Osteoblast (primary cell): Measurements from ENCODE around the gene PTPN12. TPM values are rescaled to one million over a fixed set of nuclear protein-coding genes. Genes with fewer than 3 reads are reported as not detected.

Experiments
- DNase-seq: peaks from one replicate; pipeline ENCODE4 v3.0.0; 2011; ENCODE audit warnings: low spot score, mixed read lengths; ENCODE audit not compliant: insufficient read length; ENCODE audit errors: missing footprints
- H2AFZ ChIP-seq: 2 replicates; pipeline ENCODE4 v1.6.0; 2011; ENCODE audit warnings: mild to moderate bottlenecking, low read length
- H3K27ac ChIP-seq: 2 replicates; pipeline ENCODE4 v1.5.1; 2011; ENCODE audit warnings: mild to moderate bottlenecking, low read depth, low read length, moderate library complexity
- H3K27me3 ChIP-seq: 2 replicates; pipeline ENCODE4 v1.6.0; 2012; ENCODE audit warnings: mild to moderate bottlenecking, control low read depth, inconsistent platforms, low read length, moderate library complexity; ENCODE audit not compliant: insufficient read depth
- H3K36me3 ChIP-seq: 2 replicates; pipeline ENCODE4 v1.5.1; 2011; ENCODE audit warnings: mild to moderate bottlenecking, low read length, control low read depth, moderate library complexity; ENCODE audit not compliant: insufficient read depth
- H3K4me1 ChIP-seq: 2 replicates; pipeline ENCODE4 v1.5.1; 2011; ENCODE audit warnings: mild to moderate bottlenecking, low read length, control low read depth, moderate library complexity; ENCODE audit not compliant: insufficient read depth
- H3K4me2 ChIP-seq: 2 replicates; pipeline ENCODE4 v1.6.0; 2011; ENCODE audit warnings: mild to moderate bottlenecking, low read length; ENCODE audit not compliant: insufficient read depth
- H3K4me3 ChIP-seq: fragments of 200-600 bp; sonication (generic); 3 replicates; pipeline ENCODE4 v1.5.1; 2012; ENCODE audit warnings: mild to moderate bottlenecking, low read length, inconsistent platforms; ENCODE audit not compliant: insufficient read depth
- H3K79me2 ChIP-seq: 2 replicates; pipeline ENCODE4 v1.6.0; 2012; ENCODE audit warnings: mild to moderate bottlenecking, low read length, control low read depth, inconsistent platforms; ENCODE audit not compliant: insufficient read depth
- H3K9me3 ChIP-seq: 2 replicates; pipeline ENCODE4 v1.5.1; 2011; ENCODE audit warnings: low read depth, low read length, control low read depth
- H4K20me1 ChIP-seq: 2 replicates; pipeline ENCODE4 v1.6.0; 2012; ENCODE audit warnings: mild to moderate bottlenecking, low read length, control low read depth; ENCODE audit not compliant: insufficient read depth
- CTCF ChIP-seq: IDR thresholded peaks from 2 replicates; pipeline ENCODE4 v1.5.1; 2011; ENCODE audit warnings: mild to moderate bottlenecking, low read depth, low read length, moderate library complexity; ENCODE audit errors: extremely low read depth
- total RNA-seq: library from RNA; depleted of rRNA; stranded (reverse); fragments of >200 nt; gene quantifications from 2 replicates; pipeline ENCODE4 v1.2.3, GENCODE V29; 2012

PTPN12 gene
- total RNA-seq, 1 donor, result 80.7 TPM

GRCh38 chr7:77687747-77688144 is 150.7 kb downstream of the PTPN12 start:
- Histone ChIP-seq H2AFZ (no peak overlapping the region), H3K4me3 (no peak overlapping the region), H3K27ac (peak overlapping the region; percentile 60), H3K36me3 (peaks cover 4% of the 10 kb centered on the region), H3K4me1 (peaks cover 29% of the 10 kb centered on the region), H4K20me1 (peaks cover 5% of the 10 kb centered on the region), H3K79me2 (peaks cover 55% of the 10 kb centered on the region), H3K27me3 (no peaks in the 10 kb centered on the region), H3K9me3 (no peaks in the 10 kb centered on the region), H3K4me2 (peak overlapping the region; percentile 64)
- TF ChIP-seq CTCF, result no peak
- peak; percentile 10 for DNase-seq

Other genes with a start within 250 kb of the PTPN12 start
- gene GSAP, start 120.9 kb upstream of the PTPN12 start, total RNA-seq, result 10.6 and 13.0 TPM in 2 replicates
- 15.6 and 21.4 TPM in 2 replicates for gene RSBN1L, start 159.2 kb downstream of the PTPN12 start, total RNA-seq